Measurements from ENCODE around the gene SLC8B1.

DNA sequence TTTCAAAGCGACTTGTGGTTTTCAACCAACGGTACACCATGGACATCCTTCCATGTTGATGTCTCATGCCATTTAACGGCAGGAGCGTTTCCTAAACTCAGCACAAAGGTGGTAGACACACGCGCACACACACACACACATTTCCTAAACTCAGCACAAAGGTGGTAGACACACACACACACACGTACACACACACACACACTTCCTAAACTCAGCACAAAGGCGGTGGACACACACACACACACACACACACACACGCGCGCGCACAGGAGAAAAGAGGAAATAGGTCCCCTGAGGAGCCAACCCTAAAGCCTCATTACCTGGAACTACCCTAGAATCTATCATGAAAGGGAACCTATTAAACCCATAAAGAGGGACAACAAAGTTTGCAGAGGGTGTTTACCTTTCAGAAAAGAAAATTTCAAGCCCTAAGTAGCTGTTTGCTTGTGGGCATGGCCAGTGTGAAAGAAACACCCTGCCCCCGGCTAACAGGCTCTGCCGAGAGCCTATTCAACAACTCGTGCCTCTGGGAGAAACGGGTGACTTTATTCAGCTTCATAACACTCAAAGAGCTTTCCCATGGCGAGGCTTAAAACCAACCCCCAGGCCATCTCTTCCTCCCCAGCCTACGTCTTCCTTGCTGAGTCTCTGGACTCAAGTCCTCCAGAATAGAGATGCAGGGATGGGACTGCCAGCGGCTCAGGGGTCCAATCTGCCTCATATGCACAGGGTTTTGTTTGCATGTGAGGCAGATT, 31.8 kb downstream of the SLC8B1 start:
- TF ChIP-seq EZH2 (IDR thresholded peaks at IDR 0.05) (no peak), POLR2AphosphoS5 (IDR thresholded peaks at IDR 0.05; ENCODE audit: borderline replicate concordance, low read depth, low read length) (no peak)
